Cerebellar nuclear complex (tissue), 1 donor: ENCODE data around the gene SLC37A4.
"Not testable (repeated sequence)": the region's sequence is repeated elsewhere in the genome, so short reads cannot be mapped to it uniquely, and the experiment has no call there.

Experiments
- DNase-seq, 2 experiments: peaks; one replicate each; lab custom pipeline; 2025; lab: John Stamatoyannopoulos, UW

Gene SLC37A4

DNA sequence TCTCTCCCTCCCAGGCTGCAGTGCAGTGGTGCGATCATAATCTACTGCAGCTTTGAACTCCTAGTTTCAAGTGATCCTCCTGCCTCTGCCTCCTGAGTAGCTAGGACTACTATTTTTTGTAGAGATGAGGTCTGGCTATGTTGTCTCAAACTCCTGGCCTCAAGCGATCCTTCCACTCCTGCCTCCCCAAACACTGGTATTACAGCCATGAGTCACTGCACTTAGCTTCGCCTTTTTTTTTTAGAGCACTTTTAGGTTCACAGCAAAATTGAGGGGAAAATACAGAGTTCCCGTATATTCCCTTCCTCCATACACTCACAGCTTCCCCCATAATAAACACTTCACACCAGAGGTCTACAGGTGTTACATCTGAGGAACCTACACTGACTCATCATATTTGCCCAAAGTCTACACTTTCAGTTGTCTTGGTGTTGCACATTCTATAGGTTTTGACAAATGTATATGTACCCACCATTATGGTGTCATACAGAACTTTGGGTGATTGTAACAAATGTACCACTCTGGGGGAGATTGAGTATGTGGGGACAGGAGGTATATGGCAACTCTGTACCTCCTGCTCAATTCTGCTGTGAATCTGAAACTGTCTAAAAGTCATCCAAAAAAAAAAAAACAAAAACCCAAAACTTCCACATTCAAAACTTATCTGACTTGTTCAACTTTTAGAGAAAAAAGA is 11.3 kb upstream of the SLC37A4 start:
- no peak for DNase-seq

DNA sequence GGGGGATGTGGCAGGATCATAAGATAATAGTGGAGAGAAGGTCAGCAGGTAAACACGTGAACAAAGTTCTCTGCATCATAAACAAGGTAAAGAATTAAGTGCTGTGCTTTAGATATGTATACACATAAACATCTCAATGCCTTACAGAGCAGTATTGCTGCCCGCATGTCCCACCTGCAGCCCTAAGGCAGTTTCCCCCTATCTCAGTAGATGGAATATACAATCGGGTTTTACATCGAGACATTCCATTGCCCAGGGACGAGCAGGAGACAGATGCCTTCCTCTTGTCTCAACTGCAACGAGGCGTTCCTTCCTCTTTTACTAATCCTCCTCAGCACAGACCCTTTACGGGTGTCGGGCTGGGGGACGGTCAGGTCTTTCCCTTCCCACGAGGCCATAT is 8.8 kb upstream of the SLC37A4 start:
- DNase-seq: not testable (repeated sequence)

DNA sequence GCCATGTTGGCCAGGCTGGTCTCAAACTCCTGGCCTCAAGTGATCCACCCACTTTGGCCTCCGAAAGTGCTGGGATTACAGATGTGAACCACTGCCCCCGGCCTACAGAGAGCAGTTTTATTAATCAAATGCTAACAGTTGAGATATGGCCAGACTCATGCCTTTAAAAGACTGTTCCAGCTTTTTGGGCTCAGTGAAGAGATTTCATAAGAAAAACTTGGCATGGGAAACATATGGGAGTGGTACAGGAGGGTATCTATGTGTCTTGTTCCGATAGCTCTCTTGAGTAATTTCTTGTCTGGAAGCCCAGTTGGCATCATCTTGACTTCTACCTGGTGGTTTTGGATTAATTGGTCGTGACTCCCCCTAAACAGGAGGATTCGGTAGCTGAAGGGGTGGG is 8.2 kb upstream of the SLC37A4 start:
- no peak for DNase-seq

DNA sequence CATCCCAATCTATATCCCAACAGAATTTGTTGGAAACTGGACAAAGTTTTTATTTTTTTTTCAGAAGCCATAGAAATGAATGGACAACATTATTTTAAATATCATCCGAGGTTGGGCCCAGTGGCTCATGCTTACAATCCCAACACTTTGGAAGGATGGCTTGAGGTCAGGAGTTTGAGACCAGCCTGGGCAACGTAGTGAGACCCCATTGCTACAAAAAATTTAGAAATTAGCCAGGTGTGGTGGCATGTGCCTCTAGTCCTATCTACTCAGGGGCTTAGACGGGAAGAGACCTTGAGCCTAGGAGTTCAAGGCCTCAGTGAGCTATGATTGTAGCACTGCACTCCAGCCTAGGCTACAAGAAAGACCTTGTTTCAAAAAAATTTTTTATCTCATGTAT is 4.1 kb upstream of the SLC37A4 start:
- DNase-seq: no peak

DNA sequence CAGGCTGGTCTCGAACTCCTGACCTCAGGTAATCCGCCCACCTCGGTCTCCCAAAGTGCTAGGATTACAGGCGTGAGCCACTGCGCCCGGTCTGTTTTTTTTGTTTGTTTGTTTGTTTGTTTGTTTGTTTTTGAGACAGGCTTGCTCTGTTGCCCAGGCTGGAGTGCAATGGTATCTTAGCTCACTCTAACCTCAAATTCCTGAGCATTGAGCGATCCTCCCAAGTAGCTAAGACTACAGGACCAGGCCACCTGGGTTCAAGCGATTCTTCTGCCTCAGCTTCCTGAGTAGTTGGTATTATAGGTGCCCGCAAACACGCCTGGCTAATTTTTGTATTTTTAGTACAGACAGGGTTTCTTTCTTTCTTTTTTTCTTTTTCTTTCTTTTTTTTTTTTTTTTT is 2.7 kb upstream of the SLC37A4 start:
- DNase-seq: not testable (repeated sequence)

DNA sequence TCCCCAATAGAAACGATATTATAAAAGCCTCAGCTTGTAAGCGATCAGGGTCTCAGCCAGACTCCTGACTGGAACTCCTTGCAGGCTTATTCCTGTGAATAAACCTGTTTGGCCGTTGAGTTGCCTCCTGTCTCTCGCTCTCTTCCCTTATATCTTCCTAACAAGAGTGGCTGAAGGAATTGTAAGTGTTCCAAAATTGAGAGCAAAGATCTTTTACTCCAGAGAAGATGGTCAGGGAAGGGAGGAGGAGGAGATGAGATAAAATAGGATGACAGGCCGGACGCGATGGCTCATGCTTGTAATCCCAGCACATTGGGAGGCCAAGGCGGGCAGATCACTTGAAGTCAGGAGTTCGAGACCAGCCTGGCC is 1.2 kb upstream of the SLC37A4 start:
- DNase-seq: no peak

DNA sequence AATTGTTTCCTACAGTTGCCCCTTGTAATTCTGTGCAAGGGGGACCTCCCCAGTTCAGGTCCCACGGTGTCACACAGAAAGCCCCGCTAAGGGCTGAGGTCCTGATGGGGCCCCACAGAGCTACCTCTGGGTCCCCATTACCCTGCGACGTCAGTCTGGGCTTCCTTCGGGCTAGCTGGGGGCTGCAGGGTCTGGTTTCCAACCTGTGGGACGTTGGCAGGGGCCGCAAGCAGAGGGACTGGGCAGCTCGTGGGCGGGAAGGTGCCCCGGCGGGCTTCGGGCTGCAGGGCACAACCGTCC is 698 bp downstream of the SLC37A4 start:
- DNase-seq: no peak

DNA sequence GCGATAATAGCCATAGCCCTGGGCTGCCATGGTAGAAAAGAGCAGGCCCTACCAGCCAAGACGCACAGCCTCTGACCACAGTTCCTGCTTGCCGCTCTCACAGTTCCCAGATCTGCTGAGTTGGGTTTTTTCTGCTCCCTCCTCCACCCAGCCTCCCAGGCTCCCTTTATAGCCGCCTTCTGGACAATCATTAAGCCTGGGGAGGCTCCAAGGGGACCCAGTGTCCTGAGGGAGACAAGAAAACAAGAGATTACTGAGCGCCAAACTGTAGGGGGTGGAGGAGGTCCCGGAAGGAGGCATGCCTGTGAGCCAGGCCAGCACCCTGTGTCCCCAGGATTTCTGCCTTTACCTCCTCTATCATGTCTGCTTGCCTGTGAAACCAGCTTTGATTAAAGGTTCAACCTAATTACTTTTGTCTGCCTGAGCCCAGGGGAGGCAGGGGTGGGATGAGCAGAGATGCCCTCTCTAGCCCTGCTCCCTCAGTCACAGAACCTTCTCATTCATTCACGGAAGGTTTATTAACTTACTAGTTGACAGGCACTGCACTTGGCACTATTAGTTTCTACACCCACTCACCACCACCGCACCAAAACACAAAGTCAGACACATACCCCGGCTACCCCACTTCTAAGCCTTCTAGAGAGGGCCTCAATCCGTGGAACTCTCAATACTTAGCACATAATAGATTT is 1.2 kb downstream of the SLC37A4 start:
- no peak for DNase-seq

DNA sequence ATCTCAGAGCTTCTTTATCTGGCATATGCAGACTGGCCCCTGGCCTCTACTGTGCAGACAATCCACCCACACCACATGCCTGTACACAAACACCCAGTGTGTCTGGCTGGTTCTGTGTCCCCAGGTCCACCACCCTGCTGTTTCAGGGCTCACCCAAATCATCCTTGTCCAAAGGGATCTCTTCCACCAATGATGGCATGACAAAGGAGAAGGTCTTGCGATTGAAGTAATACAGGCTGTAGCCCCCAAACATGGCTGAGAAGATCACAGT is 1.7 kb downstream of the SLC37A4 start:
- DNase-seq: no peak

DNA sequence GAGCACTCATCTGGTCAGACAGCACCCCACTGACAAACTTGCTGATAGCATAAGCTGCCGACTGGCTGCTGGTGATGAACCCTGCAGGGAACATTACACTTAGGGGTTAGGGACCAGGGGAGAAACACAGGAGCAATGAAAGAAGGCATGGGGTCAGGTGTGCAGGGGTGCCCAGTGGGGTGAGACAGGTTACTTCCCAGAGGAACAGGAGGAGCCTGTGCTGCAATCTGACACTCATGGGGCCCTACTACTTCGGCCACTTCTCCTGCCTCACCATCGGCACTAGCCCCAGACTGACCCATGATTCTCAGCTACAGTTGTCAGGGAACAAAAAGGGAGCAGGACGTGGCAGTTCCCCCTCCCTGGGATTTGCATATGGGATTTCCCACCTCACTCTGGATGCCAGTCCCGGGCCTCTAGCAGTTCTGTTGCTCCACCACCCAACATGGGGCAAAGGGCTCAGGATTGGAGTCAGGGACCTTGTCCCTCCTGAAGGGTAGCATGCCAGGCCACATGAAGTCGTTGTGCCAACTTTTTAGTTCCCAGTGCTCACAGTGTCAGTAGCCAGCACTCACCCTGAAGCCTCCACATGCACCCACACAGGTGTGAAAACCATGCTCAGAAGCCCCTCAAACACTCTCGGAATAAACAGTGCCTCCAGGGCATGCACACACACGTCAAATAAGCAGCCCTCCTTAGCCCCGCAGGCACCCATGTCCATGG is 2.2 kb downstream of the SLC37A4 start:
- no peak for DNase-seq

DNA sequence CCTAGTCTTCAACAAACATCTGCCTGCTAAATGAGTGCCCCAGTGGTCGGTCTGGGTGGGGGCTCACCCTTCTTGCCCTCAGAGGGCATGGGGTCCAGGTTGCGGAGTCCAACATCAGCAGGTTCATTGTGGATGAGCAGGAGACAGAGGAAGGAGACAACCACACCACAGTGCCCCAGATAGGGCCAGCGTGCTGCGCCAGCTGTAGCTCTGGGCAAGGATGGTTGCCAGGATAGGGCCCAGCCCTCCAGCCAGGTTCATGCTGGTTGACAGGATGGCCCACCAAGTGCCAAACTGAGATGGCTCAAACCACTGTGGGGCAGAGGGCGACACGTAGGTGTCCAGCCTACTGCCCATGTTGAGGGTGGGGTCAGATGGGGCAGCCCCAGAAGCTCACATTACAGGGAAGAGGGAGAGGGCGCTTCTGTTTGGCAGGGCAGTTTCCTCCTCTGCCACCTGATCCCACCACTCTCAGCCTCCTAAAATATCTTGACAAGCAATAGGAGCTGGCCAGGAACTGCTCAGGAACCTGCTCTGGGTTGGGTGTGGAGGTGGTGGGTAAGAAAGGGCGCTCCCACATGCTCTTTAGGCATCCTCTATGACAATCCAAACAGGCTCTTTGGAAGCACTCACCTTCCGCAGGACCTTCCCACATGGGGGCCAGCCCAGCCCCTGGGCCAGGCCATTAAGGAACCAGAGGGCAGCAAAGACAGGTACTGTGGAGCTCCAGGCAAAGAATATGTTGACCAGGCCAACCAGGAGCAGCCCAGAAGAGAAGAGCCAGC is 2.9 kb downstream of the SLC37A4 start:
- no peak for DNase-seq

DNA sequence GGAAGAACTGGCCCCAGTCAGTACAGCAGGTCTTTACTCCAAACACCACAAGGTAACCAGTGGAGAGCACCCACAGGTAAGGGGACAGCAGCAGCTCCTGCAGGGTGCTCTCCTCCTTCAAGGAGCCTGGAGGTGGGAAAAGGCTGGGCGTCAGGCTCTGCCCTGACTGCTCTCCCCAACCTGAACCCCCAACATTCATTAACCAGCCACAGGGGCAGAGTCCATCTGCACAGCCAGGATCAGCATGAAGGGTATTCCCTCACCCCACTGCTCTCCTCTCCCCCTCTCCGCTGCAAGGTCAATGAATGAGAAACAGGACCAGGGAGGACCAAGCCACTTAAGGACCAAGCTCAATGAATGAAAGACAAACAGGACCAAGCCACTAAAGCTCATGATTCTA is 3.7 kb downstream of the SLC37A4 start:
- no peak for DNase-seq

DNA sequence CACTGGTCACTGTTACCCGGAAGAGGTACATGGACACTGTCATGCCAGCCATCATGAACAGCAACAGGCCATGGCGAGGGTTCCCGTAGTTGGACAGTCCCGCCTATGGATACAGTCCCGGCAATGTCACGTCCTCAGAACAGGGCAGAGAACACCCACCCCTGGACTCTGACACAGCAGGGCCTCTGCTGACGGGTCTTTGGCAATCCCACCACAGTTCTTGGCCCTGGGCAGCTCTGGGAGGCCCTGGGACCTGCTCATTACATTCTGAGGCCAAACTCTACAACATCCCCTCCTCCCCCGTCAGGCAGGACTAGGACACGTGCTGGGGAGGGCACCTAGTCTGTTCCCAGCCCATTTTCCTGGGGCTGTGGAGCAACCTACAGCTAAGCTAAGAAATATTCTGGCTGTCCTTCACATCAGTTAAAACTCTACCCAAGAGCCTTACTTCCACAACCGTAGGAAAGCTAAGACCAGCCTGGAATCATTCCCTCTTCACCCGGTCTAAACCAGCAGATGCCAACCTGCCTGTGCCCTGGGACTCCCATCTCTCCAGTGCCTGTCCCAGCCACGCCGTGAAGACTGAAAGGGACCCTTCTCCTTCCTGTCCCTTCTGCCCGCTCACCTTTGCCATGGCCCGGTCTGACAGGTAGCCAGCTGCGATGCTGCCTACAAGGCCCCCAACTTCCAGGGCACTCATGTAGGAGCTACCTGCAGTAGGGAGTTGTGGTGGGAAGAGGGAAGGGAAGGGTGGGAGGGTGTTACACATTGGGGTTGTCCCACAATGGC is 4.5 kb downstream of the SLC37A4 start:
- no peak for DNase-seq

DNA sequence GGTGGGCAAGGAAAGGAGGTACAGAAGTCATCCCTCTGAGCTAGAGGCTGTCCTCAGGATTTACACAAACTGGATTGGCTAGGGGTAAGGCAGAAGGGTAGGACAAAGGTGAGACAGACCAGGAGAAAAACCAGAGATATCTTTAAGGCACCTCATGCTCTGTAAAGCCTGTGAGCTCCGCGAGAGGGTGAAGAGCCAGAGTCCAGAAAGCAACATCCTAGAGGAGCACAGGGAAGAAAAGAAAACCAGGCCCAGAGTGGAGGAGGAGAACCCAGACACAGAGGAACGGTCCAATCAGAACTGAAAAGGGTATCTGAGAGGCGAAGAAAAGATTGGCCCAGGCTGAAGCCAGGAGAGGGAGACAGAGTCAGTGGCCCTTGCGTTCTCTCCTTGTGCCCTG is 5.1 kb downstream of the SLC37A4 start:
- no peak for DNase-seq

DNA sequence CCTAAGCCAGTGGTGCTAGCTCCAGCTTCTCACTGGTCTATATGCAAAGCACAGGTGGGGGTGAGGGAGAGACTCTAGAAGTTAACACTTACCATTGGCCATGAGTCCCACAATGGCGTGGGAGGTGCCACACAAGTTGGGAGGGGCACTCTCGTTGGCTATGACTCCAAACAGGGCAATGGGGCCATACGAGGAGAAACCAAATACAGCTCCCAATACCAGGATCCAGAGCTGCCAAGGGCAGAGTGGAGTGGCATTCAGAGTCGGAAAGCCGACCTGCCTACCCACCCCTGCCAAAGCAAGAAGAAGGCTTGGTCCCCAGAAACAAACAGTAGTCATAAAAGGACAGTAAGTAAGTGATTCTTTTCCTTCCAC is 5.6 kb downstream of the SLC37A4 start:
- no peak for DNase-seq

DNA sequence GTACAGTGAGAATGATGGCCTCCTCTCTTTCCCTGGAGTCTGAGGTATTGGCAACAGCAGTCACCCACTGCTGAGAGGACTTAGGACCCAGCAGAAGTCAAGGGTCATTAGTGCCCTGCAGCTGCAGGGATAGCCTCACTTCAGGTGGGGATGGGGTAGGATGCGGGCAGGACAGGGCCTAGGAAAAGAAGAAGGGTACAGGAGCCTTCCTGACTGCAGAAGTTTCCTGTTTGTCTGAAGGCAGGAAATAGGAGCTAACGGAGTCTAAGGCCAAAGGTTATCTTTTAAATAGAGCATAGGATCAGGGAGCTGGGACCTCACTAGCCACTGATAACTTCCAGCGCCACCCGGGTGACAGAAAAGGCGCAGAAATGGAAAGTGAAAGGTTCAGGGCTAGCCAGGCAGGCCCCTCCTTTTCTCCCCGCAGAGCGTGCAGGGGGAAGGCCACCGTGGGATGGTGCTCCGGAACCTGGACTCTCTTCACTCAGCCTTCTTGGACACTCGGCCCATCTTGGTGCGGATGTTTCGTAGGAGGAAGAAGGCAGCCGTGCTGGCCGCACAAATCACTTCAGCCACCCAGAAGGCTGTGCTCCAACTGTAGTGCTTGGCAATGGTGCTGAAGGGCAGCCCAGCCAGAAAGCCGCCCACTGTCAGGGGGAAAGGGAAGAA is 6.1 kb downstream of the SLC37A4 start:
- DNase-seq: no peak

DNA sequence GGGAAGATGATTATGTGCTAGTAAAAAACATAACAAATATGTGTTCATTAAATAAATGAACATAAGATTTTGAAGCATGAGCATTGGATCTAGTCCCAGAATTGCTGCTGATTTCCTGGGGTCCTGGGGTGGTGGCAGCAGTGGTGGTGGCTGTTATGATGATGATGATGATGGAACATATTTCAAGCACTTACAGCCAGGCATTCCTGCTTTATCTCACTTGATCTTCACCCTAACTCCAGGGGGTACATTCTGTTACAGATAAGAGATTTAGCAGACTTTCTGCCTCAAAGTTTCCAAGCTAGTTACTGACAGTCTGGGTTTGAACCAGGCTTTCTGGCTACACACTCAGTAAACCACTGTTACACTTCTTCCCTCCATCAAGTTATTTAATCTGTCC is 6.9 kb downstream of the SLC37A4 start:
- no peak for DNase-seq

DNA sequence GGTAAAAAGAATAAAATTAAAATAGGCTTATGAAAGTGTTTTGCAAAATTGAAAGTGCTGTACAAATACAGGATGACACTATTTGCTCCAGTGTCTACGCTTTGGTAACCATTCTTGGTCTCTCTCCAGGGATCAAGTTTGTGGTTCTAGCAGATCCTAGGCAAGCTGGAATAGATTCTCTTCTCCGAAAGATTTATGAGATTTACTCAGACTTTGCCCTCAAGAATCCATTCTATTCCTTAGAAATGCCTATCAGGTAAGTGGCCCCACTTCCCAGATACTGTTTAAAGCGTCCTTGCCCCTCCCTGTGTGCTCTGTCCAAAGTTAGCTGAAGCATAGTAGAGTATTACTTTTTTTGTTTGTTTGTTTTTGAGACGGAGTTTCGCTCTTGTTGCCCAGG is 9.0 kb downstream of the SLC37A4 start:
- DNase-seq: no peak

DNA sequence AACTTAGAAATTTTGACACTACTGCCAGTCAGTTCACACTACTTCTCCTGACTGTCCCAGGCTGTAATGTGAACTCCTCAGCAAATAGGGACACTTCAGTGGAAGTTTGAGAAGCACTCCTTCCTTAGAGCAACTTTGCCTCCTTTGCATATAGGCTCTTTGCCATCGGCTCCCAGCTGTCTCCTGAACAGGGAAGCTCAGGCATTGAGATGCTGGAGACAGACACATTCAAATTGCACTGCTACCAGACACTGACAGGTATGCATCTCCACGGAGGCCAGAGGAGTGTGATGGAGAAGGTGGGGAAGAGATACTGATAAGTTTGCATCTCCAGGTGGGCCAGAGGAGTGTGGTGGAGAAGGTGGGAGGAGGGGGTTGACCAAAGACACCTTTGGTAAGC is 10.7 kb downstream of the SLC37A4 start:
- no peak for DNase-seq

DNA sequence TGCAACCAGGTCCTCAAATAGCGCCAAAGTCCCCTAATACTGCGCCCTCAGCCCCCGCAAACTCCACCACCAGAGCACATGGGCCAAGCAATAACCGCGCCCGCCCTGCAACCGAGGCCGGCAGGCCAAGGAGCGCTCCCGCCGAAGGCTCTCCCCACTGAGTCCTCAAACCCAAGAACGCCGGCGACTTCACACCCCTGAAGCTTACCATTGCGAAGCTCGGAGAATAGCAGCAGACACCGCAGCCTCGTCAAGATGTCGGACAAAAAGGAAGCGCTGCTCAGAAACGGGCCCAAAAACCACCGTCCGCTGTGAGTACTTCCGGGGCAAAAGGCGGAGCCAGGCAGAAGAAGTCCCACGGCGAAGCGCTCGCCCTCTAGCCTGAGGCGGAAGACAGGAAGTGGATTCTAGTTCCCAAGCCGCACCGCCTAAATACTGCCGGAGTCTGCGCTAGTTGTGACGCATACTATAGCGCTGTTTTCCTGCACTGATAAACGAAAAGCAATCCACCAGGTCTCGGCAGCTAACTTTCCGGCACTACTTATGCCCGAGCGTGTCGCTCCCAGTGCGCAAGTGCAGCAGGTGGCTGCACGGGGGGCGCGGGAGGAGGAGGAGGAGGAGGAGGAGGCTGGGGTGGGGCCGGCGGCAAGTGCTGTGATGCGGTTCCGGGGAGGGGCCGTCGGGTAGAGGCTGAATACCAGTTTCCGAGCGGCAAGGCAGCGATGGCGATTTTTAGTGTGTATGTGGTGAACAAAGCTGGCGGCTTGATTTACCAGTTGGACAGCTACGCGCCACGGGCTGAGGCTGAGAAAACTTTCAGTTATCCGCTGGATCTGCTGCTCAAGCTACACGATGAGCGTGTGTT is 12.4 kb downstream of the SLC37A4 start, which contains the start of the genes RPS25 and TRAPPC4:
Gene RPS25, minus strand, starts transcription at position 270 of the 865 bp plus-strand sequence. Its CDS starts 59 bp downstream, at position 211.
Gene TRAPPC4, plus strand, starts transcription at position 693 of the 865 bp plus-strand sequence. Its CDS starts 30 bp downstream, at position 723.
- peak; percentile 80 to 89 for DNase-seq
